Heart left ventricle (tissue), 13 donors: ENCODE measurements around the gene NARS2.

Experiments used
- POLR2A ChIP-seq, 2 donors: fragments of 450-650 bp; IDR thresholded peaks; one replicate each; pipeline ENCODE4 v1.6.1; 2017; ENCODE audit warnings: antibody characterized with exemption in 2 of 2, mild to moderate bottlenecking in 2 of 2, moderate library complexity in 2 of 2
- TF ChIP-seq, protein P1 (sequence below), 12 donors: fragments of 200-600 bp; sonication (generic) in 4 of 12; IDR thresholded peaks; one replicate each; pipeline versions ENCODE4 v1.5.0 to v1.8.0; 2018 to 2022; ENCODE audit warnings: antibody characterized with exemption in 12 of 12, mild to moderate bottlenecking in 5 of 12
- donor health status: ischemic (EF 13 %, LVEDD 7.1; RV severe dilation, severe dysfunction).
- donor health status: DM: no; HTN: yes; CAD: no.
- donor health status: DM: no; HTN: no; CAD: no.
- donor health status: ischemic (EF 25% LVEDD 6.9; RV normal size, moderate dysfunction).
- donor health status: ischemic (EF 25% LVEDD 5.7; RV mildly dilated, moderate dysfunction).
- donor health status: ischemic (EF 35%, LVEDD 5.7; RV mildly dilated, moderate dysfunction).
- donor health status: nonischemic (EF 11% LVEDD 7.7; RV severe dilation, severe dysfunction).
- donor health status: DM: yes; HTN: yes; CAD: no.
- donor health status: PGD.
- donor health status: ischemic (EF 29% LVEDD 5.4; RV normal size, mild dysfunction).
- donor health status: nonischemic (EF 23%, LVEDD 6.1; RV moderate dilation, normal function).

GRCh38 chr11:78428773-78429172 lies 145.9 kb downstream of the NARS2 start:
- no peak for TF ChIP-seq POLR2A (IDR thresholded peaks at IDR 0.05)
- TF ChIP-seq, protein P1, sequence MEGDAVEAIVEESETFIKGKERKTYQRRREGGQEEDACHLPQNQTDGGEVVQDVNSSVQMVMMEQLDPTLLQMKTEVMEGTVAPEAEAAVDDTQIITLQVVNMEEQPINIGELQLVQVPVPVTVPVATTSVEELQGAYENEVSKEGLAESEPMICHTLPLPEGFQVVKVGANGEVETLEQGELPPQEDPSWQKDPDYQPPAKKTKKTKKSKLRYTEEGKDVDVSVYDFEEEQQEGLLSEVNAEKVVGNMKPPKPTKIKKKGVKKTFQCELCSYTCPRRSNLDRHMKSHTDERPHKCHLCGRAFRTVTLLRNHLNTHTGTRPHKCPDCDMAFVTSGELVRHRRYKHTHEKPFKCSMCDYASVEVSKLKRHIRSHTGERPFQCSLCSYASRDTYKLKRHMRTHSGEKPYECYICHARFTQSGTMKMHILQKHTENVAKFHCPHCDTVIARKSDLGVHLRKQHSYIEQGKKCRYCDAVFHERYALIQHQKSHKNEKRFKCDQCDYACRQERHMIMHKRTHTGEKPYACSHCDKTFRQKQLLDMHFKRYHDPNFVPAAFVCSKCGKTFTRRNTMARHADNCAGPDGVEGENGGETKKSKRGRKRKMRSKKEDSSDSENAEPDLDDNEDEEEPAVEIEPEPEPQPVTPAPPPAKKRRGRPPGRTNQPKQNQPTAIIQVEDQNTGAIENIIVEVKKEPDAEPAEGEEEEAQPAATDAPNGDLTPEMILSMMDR (IDR thresholded peaks at IDR 0.05) = no peak
